ENCODE data around the gene RNF17. TPM values are rescaled to one million over a fixed set of nuclear protein-coding genes. Genes with fewer than 3 reads are reported as not detected.

The RNF17 gene
- total and polyA plus RNA-seq, 2 donors (not counting 3 experiments of a cell fraction or from before 2014, with no cell fraction given) = 0.30 TPM; not detected in 1

- H3K4me3 ChIP-seq (replicated peaks in 1 of 3; ENCODE audit: insufficient read depth in 1 of 3, low read depth in 1 of 3, low read length in 3 of 3) = no peak overlapping the region
- no peak overlapping the region for H2AFZ ChIP-seq (ENCODE audit: low read depth, low read length)
- H3K79me2 ChIP-seq (ENCODE audit: control insufficient read depth, insufficient read depth, low read length) = peaks cover 18% of the 10 kb centered on the region
- dilution Hi-C loops (cut with MboI; ENCODE audit: extremely low pct_ligation_motif_present, low sequenced_read_pairs) (no loop called here), intact Hi-C loops (cut with micrococcal nuclease) (no loop called here)
- ChIA-PET POLR2A (no interaction called here), CTCF (interaction anchor here (1.0 kb wide), 1 partner anchor 70 kb away, joined by 3 read pairs; no protein-coding TSS in a partner anchor)
- H3K9ac ChIP-seq (replicated peaks; ENCODE audit: extremely low read depth, insufficient read depth, low read length) = no peak overlapping the region
- no peaks in the 10 kb centered on the region for H4K20me1 ChIP-seq (replicated peaks; ENCODE audit: control insufficient read depth, extremely low read depth, insufficient read depth, low read length)
- H3K9me1 ChIP-seq (replicated peaks; ENCODE audit: control insufficient read depth, extremely low read depth, insufficient read depth, low read length) = no peaks in the 10 kb centered on the region
- peaks cover 5 to 15% of the 10 kb centered on the region in 2 experiments for H3K27me3 ChIP-seq (ENCODE audit: control insufficient read depth in 2 of 2, insufficient read depth in 2 of 2, low read length in 2 of 2)
- FAIRE-seq (no peak), DNase-seq (ENCODE audit: low read depth, low spot score) (no peak)
- no peak overlapping the region for H3K27ac ChIP-seq (ENCODE audit: insufficient read depth, low read depth, low read length)
- no peaks in the 10 kb centered on the region for H3K9me3 ChIP-seq (replicated peaks; ENCODE audit: control insufficient read depth, insufficient read depth, low read length)
- TF ChIP-seq JUN (IDR thresholded peaks at IDR 0.05; ENCODE audit: borderline replicate concordance, insufficient read depth, insufficient read length, low read depth) (no peak), POLR2A (IDR thresholded peaks at IDR 0.05; ENCODE audit: low read depth, low read length) (no peak), GATA2 (IDR thresholded peaks at IDR 0.05; ENCODE audit: insufficient read depth, insufficient read length, low read depth, low read length) (no peak), CTCF (IDR thresholded peaks at IDR 0.05; ENCODE audit: extremely low read depth in 1 of 2, insufficient read depth in 1 of 2, low read depth in 1 of 2, low read length in 2 of 2) (no peak), MYC (IDR thresholded peaks at IDR 0.05; ENCODE audit: low read depth, low read length) (no peak), MAX (IDR thresholded peaks at IDR 0.05; ENCODE audit: insufficient read depth, insufficient read length) (no peak), FOS (IDR thresholded peaks at IDR 0.05; ENCODE audit: borderline replicate concordance, insufficient read depth, low read length) (no peak), EZH2 (IDR thresholded peaks at IDR 0.05; ENCODE audit: borderline replicate concordance, low read depth, low read length, severe bottlenecking) (no peak), POLR2AphosphoS5 (IDR thresholded peaks at IDR 0.05; ENCODE audit: insufficient read depth, low read depth, low read length) (no peak)
- peaks cover 14% of the 10 kb centered on the region for H3K4me1 ChIP-seq (ENCODE audit: control insufficient read depth, extremely low read depth, insufficient read depth, low read length)
- BruUV-seq (replicated peaks) = no TSS peak
- H3K36me3 ChIP-seq (ENCODE audit: control insufficient read depth in 2 of 2, extremely low read depth in 1 of 2, insufficient read depth in 2 of 2, low read length in 2 of 2) = no peaks in the 10 kb centered on the region
- H3K4me2 ChIP-seq (ENCODE audit: insufficient read depth, low read length) = no peak overlapping the region
These were observed 161.6 kb downstream of the RNF17 start for GRCh38 chr13:24925318-24926231.

Data from endothelial cell of umbilical vein (primary cell).